VCaP (cell line): ENCODE data around the gene TNPO2.

ENCODE experiments used
- H3K27ac ChIP-seq: fragments of 450-650 bp; 2 replicates; pipeline ENCODE4 v1.5.1; 2017
- TF ChIP-seq, protein P1 (sequence below): fragments of 450-650 bp; conservative IDR thresholded peaks from 2 replicates; pipeline ENCODE4 v1.5.1; 2017; ENCODE audit warnings: mild to moderate bottlenecking, moderate library complexity

TNPO2 gene

GRCh38 chr19:12752056-12752781 lies 28.5 kb upstream of the TNPO2 start:
- H3K27ac ChIP-seq: no peak overlapping the region

GRCh38 chr19:12751635-12752034 lies 27.9 kb upstream of the TNPO2 start, which contains the start of gene BEST2:
Gene BEST2 (plus strand): TSS chr19:12751791. CDS start chr19:12752593, 802 bp downstream.
- H3K27ac ChIP-seq: no peak within 1 kb of the TSS
- TF ChIP-seq, protein P1, sequence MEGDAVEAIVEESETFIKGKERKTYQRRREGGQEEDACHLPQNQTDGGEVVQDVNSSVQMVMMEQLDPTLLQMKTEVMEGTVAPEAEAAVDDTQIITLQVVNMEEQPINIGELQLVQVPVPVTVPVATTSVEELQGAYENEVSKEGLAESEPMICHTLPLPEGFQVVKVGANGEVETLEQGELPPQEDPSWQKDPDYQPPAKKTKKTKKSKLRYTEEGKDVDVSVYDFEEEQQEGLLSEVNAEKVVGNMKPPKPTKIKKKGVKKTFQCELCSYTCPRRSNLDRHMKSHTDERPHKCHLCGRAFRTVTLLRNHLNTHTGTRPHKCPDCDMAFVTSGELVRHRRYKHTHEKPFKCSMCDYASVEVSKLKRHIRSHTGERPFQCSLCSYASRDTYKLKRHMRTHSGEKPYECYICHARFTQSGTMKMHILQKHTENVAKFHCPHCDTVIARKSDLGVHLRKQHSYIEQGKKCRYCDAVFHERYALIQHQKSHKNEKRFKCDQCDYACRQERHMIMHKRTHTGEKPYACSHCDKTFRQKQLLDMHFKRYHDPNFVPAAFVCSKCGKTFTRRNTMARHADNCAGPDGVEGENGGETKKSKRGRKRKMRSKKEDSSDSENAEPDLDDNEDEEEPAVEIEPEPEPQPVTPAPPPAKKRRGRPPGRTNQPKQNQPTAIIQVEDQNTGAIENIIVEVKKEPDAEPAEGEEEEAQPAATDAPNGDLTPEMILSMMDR: no peak

More at GRCh38 chr19:12752056-12752781, 28.5 kb upstream of the TNPO2 start:
- TF ChIP-seq, protein P1: no peak

GRCh38 chr19:12750851-12751250 lies 27.1 kb upstream of the TNPO2 start:
- TF ChIP-seq, protein P1: no peak
- H3K27ac ChIP-seq: no peak overlapping the region

DNA sequence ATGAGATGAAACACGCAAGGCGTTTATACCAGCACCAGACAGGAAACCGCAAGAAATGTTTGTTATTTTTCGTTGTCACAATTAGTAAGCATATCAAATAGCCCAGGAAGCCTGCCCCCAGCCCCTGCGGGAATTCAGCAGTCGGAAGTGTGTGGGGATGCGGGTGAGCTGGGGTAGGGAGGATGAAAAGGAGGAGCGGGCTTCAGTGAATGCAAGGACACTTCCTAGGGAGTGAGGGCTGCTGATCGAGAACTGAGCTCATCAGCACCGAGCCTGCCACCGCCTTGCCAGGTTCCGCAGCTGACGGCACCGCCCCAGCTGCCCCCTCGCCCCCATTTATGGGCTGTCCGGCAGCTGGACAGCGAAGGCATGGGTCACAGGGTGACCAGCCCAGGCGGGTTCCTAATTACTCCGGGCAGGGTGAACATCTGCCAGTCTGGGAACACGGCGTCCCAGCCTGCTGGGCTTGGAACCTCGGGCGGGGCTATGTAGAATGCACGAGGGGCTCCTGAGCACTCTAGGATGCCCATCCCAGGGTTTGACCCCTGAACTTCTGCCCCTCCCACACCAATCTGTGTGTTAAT lies 26.3 kb upstream of the TNPO2 start:
- no peak overlapping the region for H3K27ac ChIP-seq
- TF ChIP-seq, protein P1: no peak

- H3K27ac ChIP-seq: no peak overlapping the region
- TF ChIP-seq, protein P1: no peak
Observed at GRCh38 chr19:12748489-12748888, 24.8 kb upstream of the TNPO2 start.

GRCh38 chr19:12745166-12745897 lies 21.6 kb upstream of the TNPO2 start:
- TF ChIP-seq, protein P1: no peak

DNA sequence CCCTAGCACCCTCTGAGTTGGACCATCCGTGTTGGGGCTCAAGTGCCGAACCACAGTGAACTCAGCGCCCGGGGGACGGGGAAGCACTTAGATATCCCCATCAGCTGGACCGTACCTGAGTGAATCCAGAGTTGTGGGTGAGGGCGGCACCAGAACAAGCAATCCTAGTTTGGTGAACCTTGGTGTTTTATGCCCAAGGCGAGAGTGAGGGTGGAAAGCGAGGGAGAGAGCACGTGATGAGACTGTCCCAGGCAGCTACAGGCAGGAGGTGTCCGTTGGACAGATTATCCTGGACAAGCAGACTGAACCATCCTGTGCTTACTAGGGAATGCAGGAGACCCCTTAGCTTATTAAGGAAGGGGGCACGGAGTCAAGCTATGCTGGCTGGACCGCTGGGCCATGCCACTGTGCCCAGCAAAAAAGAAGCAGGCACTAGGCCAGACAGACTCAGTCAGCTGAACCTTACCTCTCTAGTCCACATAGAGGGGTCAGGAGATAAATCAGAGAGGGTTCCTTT lies 14.2 kb upstream of the TNPO2 start:
- TF ChIP-seq, protein P1: no peak
- H3K27ac ChIP-seq: peak overlapping the region; percentile 94; the same call in 1 of the 2 replicates

More at GRCh38 chr19:12745166-12745897, 21.6 kb upstream of the TNPO2 start:
- no peak overlapping the region for H3K27ac ChIP-seq
